Astrocyte (in vitro differentiated cells and primary cell): ENCODE data around the gene TMEM184B. TPM values are rescaled to one million over a fixed set of nuclear protein-coding genes. Genes with fewer than 3 reads are reported as not detected.

Experiments
- DNase-seq: peaks from one replicate; pipeline ENCODE4 v3.0.0-alpha.2; 2010; ENCODE audit warnings: low read depth
- FAIRE-seq: peaks from 2 replicates; lab custom pipeline; 2011; peaks lifted over from hg19 to GRCh38; lab: Jason Lieb, UNC
- H2AFZ ChIP-seq: 2 replicates; pipeline ENCODE4 v1.6.0; 2012; ENCODE audit warnings: low read depth, low read length, inconsistent platforms
- H3K27ac ChIP-seq: 2 replicates; pipeline ENCODE4 v1.5.1; 2011; ENCODE audit warnings: low read depth, low read length, inconsistent platforms
- H3K27me3 ChIP-seq: 2 replicates; pipeline ENCODE4 v1.6.0; 2011; ENCODE audit warnings: low read length, inconsistent platforms; ENCODE audit not compliant: insufficient read depth
- H3K36me3 ChIP-seq: 2 replicates; pipeline ENCODE4 v1.5.1; 2011; ENCODE audit warnings: low read length, inconsistent platforms; ENCODE audit not compliant: insufficient read depth
- H3K4me1 ChIP-seq: 2 replicates; pipeline ENCODE4 v1.5.1; 2011; ENCODE audit warnings: low read length, inconsistent platforms; ENCODE audit not compliant: insufficient read depth
- H3K4me2 ChIP-seq: 2 replicates; pipeline ENCODE4 v1.6.0; 2012; ENCODE audit warnings: low read length, inconsistent platforms
- H3K4me3 ChIP-seq: 2 replicates; pipeline ENCODE4 v1.5.1; 2011; ENCODE audit warnings: low read depth, mild to moderate bottlenecking, low read length, inconsistent platforms; ENCODE audit not compliant: insufficient read depth
- H3K79me2 ChIP-seq: 2 replicates; pipeline ENCODE4 v1.6.0; 2012; ENCODE audit warnings: mild to moderate bottlenecking, low read length, inconsistent platforms; ENCODE audit not compliant: insufficient read depth
- H3K9ac ChIP-seq: 2 replicates; pipeline ENCODE4 v1.6.0; 2012; ENCODE audit warnings: mild to moderate bottlenecking, low read length, inconsistent platforms
- H3K9me3 ChIP-seq: 2 replicates; pipeline ENCODE4 v1.5.1; 2012; ENCODE audit warnings: low read depth, mild to moderate bottlenecking, low read length, inconsistent platforms; ENCODE audit not compliant: insufficient read depth
- H4K20me1 ChIP-seq: 2 replicates; pipeline ENCODE4 v1.6.0; 2012; ENCODE audit warnings: low read length, inconsistent platforms; ENCODE audit not compliant: insufficient read depth
- H3K27ac Mint-ChIP-seq: one replicate; pipeline ENCODE4 v1.8.0; 2021; ENCODE audit warnings: mild to moderate bottlenecking, mixed read lengths; ENCODE audit not compliant: unreplicated experiment
- H3K27me3 Mint-ChIP-seq: one replicate; pipeline ENCODE4 v1.8.0; 2021; ENCODE audit warnings: low read depth, mixed read lengths; ENCODE audit not compliant: unreplicated experiment
- H3K36me3 Mint-ChIP-seq: one replicate; pipeline ENCODE4 v1.8.0; 2021; ENCODE audit warnings: low read depth, mixed read lengths; ENCODE audit not compliant: unreplicated experiment
- H3K4me1 Mint-ChIP-seq: one replicate; pipeline ENCODE4 v1.8.0; 2021; ENCODE audit warnings: low read depth, mixed read lengths; ENCODE audit not compliant: unreplicated experiment
- H3K4me3 Mint-ChIP-seq: one replicate; pipeline ENCODE4 v1.8.0; 2021; ENCODE audit warnings: mild to moderate bottlenecking, moderate library complexity, mixed read lengths; ENCODE audit not compliant: unreplicated experiment
- H3K9me3 Mint-ChIP-seq: one replicate; pipeline ENCODE4 v1.8.0; 2021; ENCODE audit warnings: mild to moderate bottlenecking, mixed read lengths; ENCODE audit not compliant: unreplicated experiment
- CTCF ChIP-seq: IDR thresholded peaks from 2 replicates; pipeline ENCODE4 v1.5.1; 2011; ENCODE audit warnings: low read depth, mild to moderate bottlenecking, inconsistent platforms, low read length, moderate library complexity; ENCODE audit not compliant: insufficient read depth
- EZH2 ChIP-seq: IDR thresholded peaks from 2 replicates; pipeline ENCODE4 v1.6.1; 2012; ENCODE audit warnings: mild to moderate bottlenecking, low read length, inconsistent platforms; ENCODE audit not compliant: insufficient read depth
- total RNA-seq: library from RNA; stranded (reverse); gene quantifications from 2 replicates; pipeline ENCODE4 v1.2.1, GENCODE V29; 2021

The TMEM184B gene
- total RNA-seq, 1 donor from 2014 or later: 109 TPM

DNA sequence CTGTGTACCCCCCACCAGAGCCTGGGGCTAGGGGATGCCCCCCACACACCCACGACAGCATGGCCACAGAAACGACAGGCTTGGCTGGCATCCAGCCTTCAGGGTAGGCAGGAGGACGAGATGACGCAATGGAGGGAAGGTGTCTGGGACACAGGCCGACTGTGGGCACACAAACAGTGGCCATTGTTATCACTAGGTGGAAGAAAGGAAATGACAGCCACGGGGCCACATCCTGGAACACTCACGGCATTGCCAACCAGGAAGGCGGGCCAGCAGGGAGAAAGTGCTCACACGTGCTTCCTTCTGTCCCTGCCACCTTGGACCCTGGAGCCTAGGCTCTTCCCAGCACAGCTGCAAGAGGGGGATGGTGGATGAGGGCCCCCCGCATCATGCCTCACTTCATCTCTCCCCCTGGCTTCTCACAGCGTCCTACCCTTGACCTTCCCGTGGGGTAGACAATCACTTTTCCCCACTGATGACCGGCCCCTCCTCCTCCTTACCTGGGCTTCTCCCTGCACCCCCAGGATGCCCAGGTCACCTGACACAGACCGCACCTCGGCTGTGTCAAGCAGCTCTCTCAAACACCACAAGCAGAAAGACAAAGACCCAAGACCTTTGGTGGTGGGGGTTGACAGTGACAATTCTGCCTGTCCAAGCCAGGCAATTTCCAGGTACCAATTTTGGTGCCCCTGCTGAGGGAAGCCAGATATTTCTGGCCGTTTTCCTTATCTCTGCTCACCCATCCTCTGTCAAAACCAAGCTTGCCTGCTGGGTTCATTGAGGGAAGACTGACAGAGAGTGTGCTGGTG, 99.8 kb downstream of the TMEM184B start:
- Mint-ChIP-seq H3K27ac (peak overlapping the region; percentile 41), H3K9me3 (no peaks in the 10 kb centered on the region), H3K4me3 (no peak overlapping the region), H3K36me3 (peaks cover 13% of the 10 kb centered on the region), H3K4me1 (peaks cover 2% of the 10 kb centered on the region), H3K27me3 (peaks cover 9% of the 10 kb centered on the region)
- H3K4me1 ChIP-seq: peaks cover 28% of the 10 kb centered on the region
- DNase-seq (peak; percentile 48), FAIRE-seq (no peak)
- H2AFZ ChIP-seq: peak overlapping the region; percentile 80
- H3K79me2 ChIP-seq: no peaks in the 10 kb centered on the region
- no peaks in the 10 kb centered on the region for H3K9me3 ChIP-seq
- no peak for TF ChIP-seq EZH2
- no peak for TF ChIP-seq CTCF
- no peaks in the 10 kb centered on the region for H4K20me1 ChIP-seq
- no peak overlapping the region for H3K27ac ChIP-seq
- H3K36me3 ChIP-seq: no peaks in the 10 kb centered on the region
- H3K9ac ChIP-seq: no peak overlapping the region
- no peaks in the 10 kb centered on the region for H3K27me3 ChIP-seq
- H3K4me2 ChIP-seq: peak overlapping the region; percentile 44
- no peak overlapping the region for H3K4me3 ChIP-seq

DNA sequence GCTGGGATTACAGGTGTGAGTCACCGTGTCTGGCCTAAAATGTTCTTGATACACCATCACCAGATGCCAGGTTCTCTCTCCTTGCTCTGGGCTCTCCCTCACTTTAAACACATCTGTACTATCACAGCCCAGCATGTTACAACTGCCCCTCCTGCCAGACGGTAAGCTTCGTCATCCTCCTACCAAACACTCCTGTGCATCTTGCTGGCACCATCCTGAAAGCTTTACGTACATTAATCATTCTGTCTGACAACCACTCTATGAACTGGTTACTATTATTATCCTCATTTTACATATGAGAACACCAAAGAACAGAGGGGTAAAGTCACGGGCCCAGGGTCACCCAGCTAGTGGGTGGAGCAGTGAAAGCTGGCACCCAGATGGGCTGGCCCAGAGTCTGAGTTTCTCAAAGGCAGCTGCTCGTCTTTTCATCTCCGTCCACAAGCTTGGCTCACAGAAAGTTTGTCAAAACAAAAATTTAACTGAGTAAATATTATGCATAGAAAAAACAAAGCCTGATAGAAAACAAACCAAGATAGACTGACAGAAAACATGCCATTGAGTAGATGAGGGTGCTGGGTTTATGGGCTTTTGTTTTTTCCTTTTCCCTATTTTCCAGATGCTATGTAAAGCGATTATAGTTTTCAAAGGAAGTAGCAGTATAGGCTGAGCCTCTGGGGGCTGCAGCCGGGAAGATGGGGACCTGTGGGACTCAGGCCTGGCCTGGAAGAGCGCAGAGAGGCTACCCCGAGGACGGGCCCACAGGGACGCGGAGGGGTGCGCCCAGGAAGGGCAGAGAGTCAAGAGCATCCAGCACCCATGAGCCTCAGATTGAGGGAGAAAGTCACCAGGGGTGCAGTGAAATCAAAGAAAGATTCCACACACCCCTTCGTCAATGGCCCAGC, 100.6 kb downstream of the TMEM184B start:
- no peak for FAIRE-seq
- peaks cover 23% of the 10 kb centered on the region for H3K4me1 ChIP-seq
- DNase-seq: peak; percentile 70

DNA sequence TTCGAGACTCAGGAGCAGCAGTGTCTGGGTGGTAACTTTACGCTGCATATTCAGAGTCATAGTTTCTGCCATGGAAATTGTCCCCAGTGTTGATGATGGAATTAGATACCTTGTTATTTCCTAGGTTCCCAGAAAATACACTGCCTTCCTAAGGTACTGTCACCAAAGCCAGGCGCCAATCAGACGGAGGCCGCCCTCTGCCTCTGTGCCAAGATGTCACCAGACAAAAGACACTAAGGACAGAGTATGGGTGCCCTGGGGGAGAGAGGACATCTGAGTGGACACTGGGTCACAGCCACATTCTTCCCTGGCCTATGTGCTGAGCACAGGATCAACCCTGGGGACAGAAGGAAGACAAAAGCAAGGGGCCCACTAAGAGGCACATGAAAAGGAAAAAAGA, 102.3 kb downstream of the TMEM184B start:
- Mint-ChIP-seq H3K27ac (peak overlapping the region; percentile 29), H3K27me3 (peaks cover 9% of the 10 kb centered on the region), H3K4me1 (no peaks in the 10 kb centered on the region), H3K36me3 (peaks cover 17% of the 10 kb centered on the region), H3K4me3 (no peak overlapping the region), H3K9me3 (no peaks in the 10 kb centered on the region)
- Histone ChIP-seq H3K36me3 (no peaks in the 10 kb centered on the region), H4K20me1 (no peaks in the 10 kb centered on the region), H3K79me2 (no peaks in the 10 kb centered on the region), H3K4me2 (no peak overlapping the region), H3K9me3 (no peaks in the 10 kb centered on the region), H3K9ac (no peak overlapping the region), H2AFZ (no peak overlapping the region), H3K4me1 (peaks cover 14% of the 10 kb centered on the region), H3K4me3 (no peak overlapping the region), H3K27me3 (no peaks in the 10 kb centered on the region), H3K27ac (no peak overlapping the region)
- FAIRE-seq (no peak), DNase-seq (no peak)
- TF ChIP-seq EZH2: no peak
- TF ChIP-seq CTCF: no peak

More for the DNA sequence above, 100.6 kb downstream of the TMEM184B start:
- Histone ChIP-seq H3K27ac (no peak overlapping the region), H3K27me3 (no peaks in the 10 kb centered on the region), H2AFZ (peak overlapping the region; percentile 80), H3K79me2 (no peaks in the 10 kb centered on the region), H4K20me1 (no peaks in the 10 kb centered on the region), H3K9me3 (no peaks in the 10 kb centered on the region), H3K36me3 (no peaks in the 10 kb centered on the region), H3K4me3 (no peak overlapping the region), H3K9ac (no peak overlapping the region), H3K4me2 (peak overlapping the region; percentile 44)
- Mint-ChIP-seq H3K27ac (no peak overlapping the region), H3K4me1 (no peaks in the 10 kb centered on the region), H3K36me3 (peaks cover 16% of the 10 kb centered on the region), H3K4me3 (no peak overlapping the region), H3K27me3 (peaks cover 9% of the 10 kb centered on the region), H3K9me3 (no peaks in the 10 kb centered on the region)
- TF ChIP-seq EZH2: no peak
